SK-N-SH (cell line): ENCODE data around the gene EVI2A.

ENCODE experiments used
- CHD2 ChIP-seq: fragments of 150-350 bp; IDR thresholded peaks from 2 replicates; pipeline ENCODE4 v1.6.1; 2018; ENCODE audit warnings: low read length; ENCODE audit not compliant: partially characterized antibody
- CTCF ChIP-seq: fragments of 200-600 bp; sonication (generic); IDR thresholded peaks from 2 replicates; pipeline ENCODE4 v1.6.1; 2017; ENCODE audit warnings: antibody characterized with exemption, mild to moderate bottlenecking, moderate library complexity
- EP300 ChIP-seq, 2 experiments: IDR thresholded peaks; 2 replicates each; pipeline versions ENCODE4 v1.4.0 to v1.6.1; 2012; ENCODE audit warnings: borderline replicate concordance in 1 of 2, low read depth in 1 of 2, low read length in 1 of 2
- GATA2 ChIP-seq: sonication (generic); formaldehyde crosslinking; IDR thresholded peaks from 2 replicates; pipeline ENCODE4 v1.5.0; 2020; ENCODE audit warnings: mild to moderate bottlenecking, missing genetic modification reagents
- MEF2A ChIP-seq: IDR thresholded peaks from 2 replicates; pipeline ENCODE4 v1.4.0; 2012; ENCODE audit warnings: low read depth, borderline replicate concordance
- NFIC ChIP-seq: IDR thresholded peaks from 2 replicates; pipeline ENCODE4 v1.4.0; 2012; ENCODE audit warnings: borderline replicate concordance
- POLR2AphosphoS5 ChIP-seq: IDR thresholded peaks from 2 replicates; pipeline ENCODE4 v1.6.1; 2012; ENCODE audit warnings: low read depth, low read length
- REST ChIP-seq: IDR thresholded peaks from 2 replicates; pipeline ENCODE4 v1.6.1; 2012; ENCODE audit warnings: mild to moderate bottlenecking, low read depth, low read length, moderate library complexity
- SIN3A ChIP-seq: IDR thresholded peaks from 2 replicates; pipeline ENCODE4 v1.6.1; 2012; ENCODE audit warnings: low read depth, mild to moderate bottlenecking, low read length, moderate library complexity, borderline replicate concordance
- SMC3 ChIP-seq: IDR thresholded peaks from 2 replicates; pipeline ENCODE4 v1.6.1; 2012; ENCODE audit warnings: low read depth, low read length, improper control_type of control experiment
- TAF1 ChIP-seq: IDR thresholded peaks from 2 replicates; pipeline ENCODE4 v1.6.1; 2012; ENCODE audit warnings: low read depth, mild to moderate bottlenecking, low read length, moderate library complexity, borderline replicate concordance
- YY1 ChIP-seq: IDR thresholded peaks from 2 replicates; pipeline ENCODE4 v1.4.0; 2012; ENCODE audit warnings: low read depth, mild to moderate bottlenecking

GRCh38 chr17:31296142-31296541 is 25.3 kb downstream of the EVI2A start:
- TF ChIP-seq SMC3 = no peak
- no peak for TF ChIP-seq CTCF
- no peak for TF ChIP-seq POLR2AphosphoS5
- TF ChIP-seq MEF2A = no peak
- no peak for TF ChIP-seq REST
- no peak for TF ChIP-seq SIN3A
- no peak for TF ChIP-seq GATA2 (CRISPR knock-in tag)
- TF ChIP-seq EP300 (IDR thresholded peaks at IDR 0.05; ENCODE audit: borderline replicate concordance in 1 of 2, low read depth in 1 of 2, low read length in 1 of 2) = no peak
- TF ChIP-seq CHD2 = no peak
- TF ChIP-seq YY1 = no peak
- TF ChIP-seq NFIC = no peak
- no peak for TF ChIP-seq TAF1
